ENCODE data around the gene ZBTB7C. TPM values are rescaled to one million over a fixed set of nuclear protein-coding genes. Genes with fewer than 3 reads are reported as not detected.

ZBTB7C gene
- total RNA-seq, 1 donor from 2014 or later = 1.1 TPM

DNA sequence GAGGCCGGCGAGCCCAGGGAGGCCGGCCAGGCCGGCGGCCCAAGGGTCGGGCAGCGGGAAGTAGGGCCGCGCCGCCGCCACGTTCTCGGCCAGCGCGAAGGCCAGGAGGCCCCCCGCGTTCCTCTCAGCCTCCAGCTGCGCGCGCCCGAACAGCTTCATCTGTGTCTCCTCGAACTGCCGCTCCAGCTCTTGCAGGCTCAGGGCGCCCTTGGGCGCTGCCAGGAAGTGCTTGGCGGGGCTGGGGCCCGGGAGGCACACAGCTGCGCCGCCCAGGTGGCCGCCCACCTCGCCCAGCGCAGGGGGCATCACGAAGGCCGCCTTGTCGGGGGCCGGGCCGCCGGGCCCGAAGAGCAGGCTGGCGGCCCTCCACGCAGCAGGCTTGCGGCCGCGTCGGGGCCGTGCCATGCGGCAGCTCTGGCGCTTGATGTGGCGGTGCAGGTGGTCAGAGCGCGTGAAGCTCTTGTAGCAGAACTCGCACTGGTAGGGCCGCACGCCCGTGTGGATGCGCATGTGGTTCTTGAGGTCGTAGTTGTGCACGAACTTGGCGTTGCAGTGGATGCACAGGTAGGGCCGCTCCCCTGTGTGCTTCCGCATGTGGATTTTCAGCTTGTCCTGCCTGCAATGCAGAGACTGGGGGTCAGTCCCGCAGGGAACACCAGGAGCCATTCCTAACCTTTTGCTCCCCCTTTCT lies 379.7 kb downstream of the ZBTB7C start:
- no peak for DNase-seq (ENCODE audit: low read depth)
- H3K36me3 ChIP-seq (ENCODE audit: control insufficient read depth, insufficient read depth, low read length) = no peaks in the 10 kb centered on the region
- no peak for TF ChIP-seq CTCF (IDR thresholded peaks at IDR 0.05; ENCODE audit: insufficient read depth, low read length, poor library complexity, severe bottlenecking)
- no peak overlapping the region for H3K4me3 ChIP-seq (ENCODE audit: low read depth, low read length)
- no peaks in the 10 kb centered on the region for H3K27me3 ChIP-seq (ENCODE audit: control insufficient read depth, insufficient read depth, low read length)

DNA sequence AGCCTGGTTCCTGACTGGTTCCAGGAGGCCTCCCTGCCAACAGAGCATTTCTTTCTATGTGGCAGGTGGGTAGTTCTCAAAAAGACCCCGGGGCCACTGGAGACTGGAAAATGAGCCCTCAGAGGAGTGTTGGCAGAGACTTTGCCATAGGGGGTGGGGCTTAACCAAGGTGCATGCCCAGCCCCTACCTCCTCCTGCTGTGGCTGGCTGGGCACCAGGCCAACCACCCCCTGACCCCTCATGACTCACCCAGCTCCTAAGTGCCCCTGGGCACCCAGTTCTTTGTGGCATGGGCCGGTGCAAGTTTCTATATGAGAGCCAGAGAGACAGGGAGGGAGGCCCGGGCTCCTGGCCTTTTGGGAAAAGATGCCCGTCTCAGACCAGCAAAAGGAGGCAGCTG lies 380.5 kb downstream of the ZBTB7C start:
- no peaks in the 10 kb centered on the region for H3K27me3 ChIP-seq (ENCODE audit: control insufficient read depth, insufficient read depth, low read length)
- TF ChIP-seq CTCF (IDR thresholded peaks at IDR 0.05; ENCODE audit: insufficient read depth, low read length, poor library complexity, severe bottlenecking) = no peak
- H3K36me3 ChIP-seq (ENCODE audit: control insufficient read depth, insufficient read depth, low read length) = no peaks in the 10 kb centered on the region
- DNase-seq (ENCODE audit: low read depth) = no peak
- H3K4me3 ChIP-seq (ENCODE audit: low read depth, low read length) = no peak overlapping the region

GRCh38 chr18:48028081-48028480 lies 381.1 kb downstream of the ZBTB7C start:
- no peak for TF ChIP-seq CTCF (IDR thresholded peaks at IDR 0.05; ENCODE audit: insufficient read depth, low read length, poor library complexity, severe bottlenecking)
- no peaks in the 10 kb centered on the region for H3K27me3 ChIP-seq (ENCODE audit: control insufficient read depth, insufficient read depth, low read length)
- H3K4me3 ChIP-seq (ENCODE audit: low read depth, low read length) = no peak overlapping the region
- no peak for DNase-seq (ENCODE audit: low read depth)
- H3K36me3 ChIP-seq (ENCODE audit: control insufficient read depth, insufficient read depth, low read length) = no peaks in the 10 kb centered on the region

- DNase-seq (ENCODE audit: low read depth) = no peak
Observed at GRCh38 chr18:48027401-48027963, 381.7 kb downstream of the ZBTB7C start.

DNA sequence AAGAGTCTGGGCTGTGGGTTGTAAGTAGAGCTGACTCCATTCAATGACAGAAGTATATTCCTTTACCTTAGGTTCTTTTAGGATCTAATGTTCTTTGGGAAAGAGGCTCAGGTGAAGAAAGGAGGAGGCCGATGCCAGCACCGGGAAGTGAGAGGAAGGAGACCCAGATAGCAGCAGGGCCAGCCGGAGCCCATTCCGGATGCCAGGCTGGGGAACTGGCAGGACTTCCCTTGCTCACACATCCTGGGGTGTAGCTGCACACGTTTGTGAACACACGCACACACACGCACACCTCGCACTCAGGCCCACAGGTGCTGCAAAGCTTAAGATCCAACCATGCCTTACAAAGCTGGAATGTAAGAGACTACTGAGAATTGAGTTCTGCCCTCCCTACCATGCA lies 383.0 kb downstream of the ZBTB7C start:
- no peaks in the 10 kb centered on the region for H3K27me3 ChIP-seq (ENCODE audit: control insufficient read depth, insufficient read depth, low read length)
- no peak for DNase-seq (ENCODE audit: low read depth)
- no peaks in the 10 kb centered on the region for H3K36me3 ChIP-seq (ENCODE audit: control insufficient read depth, insufficient read depth, low read length)
- H3K4me3 ChIP-seq (ENCODE audit: low read depth, low read length) = no peak overlapping the region
- TF ChIP-seq CTCF (IDR thresholded peaks at IDR 0.05; ENCODE audit: insufficient read depth, low read length, poor library complexity, severe bottlenecking) = no peak

More at GRCh38 chr18:48027401-48027963, 381.7 kb downstream of the ZBTB7C start:
- Histone ChIP-seq H3K4me3 (ENCODE audit: low read depth, low read length) (no peak overlapping the region), H3K27me3 (ENCODE audit: control insufficient read depth, insufficient read depth, low read length) (no peaks in the 10 kb centered on the region), H3K36me3 (ENCODE audit: control insufficient read depth, insufficient read depth, low read length) (no peaks in the 10 kb centered on the region)
- no peak for TF ChIP-seq CTCF (IDR thresholded peaks at IDR 0.05; ENCODE audit: insufficient read depth, low read length, poor library complexity, severe bottlenecking)

Measured in kidney epithelial cell (primary cell).